SK-N-SH (cell line): ENCODE results near the gene FBXL2.

Experiments used
- CHD2 ChIP-seq: fragments of 150-350 bp; IDR thresholded peaks from 2 replicates; pipeline ENCODE4 v1.6.1; 2018; ENCODE audit warnings: low read length; ENCODE audit not compliant: partially characterized antibody
- EP300 ChIP-seq, 2 experiments: IDR thresholded peaks; 2 replicates each; pipeline versions ENCODE4 v1.4.0 to v1.6.1; 2012; ENCODE audit warnings: borderline replicate concordance in 1 of 2, low read depth in 1 of 2, low read length in 1 of 2
- EZH2phosphoT487 ChIP-seq: fragments of 200-600 bp; sonication (generic); IDR thresholded peaks from 2 replicates; pipeline ENCODE4 v1.6.1; 2017; ENCODE audit warnings: low read depth, mixed run types, mild to moderate bottlenecking, antibody characterized with exemption, moderate library complexity, borderline replicate concordance
- GATA2 ChIP-seq: sonication (generic); formaldehyde crosslinking; IDR thresholded peaks from 2 replicates; pipeline ENCODE4 v1.5.0; 2020; ENCODE audit warnings: mild to moderate bottlenecking, missing genetic modification reagents
- MXI1 ChIP-seq: IDR thresholded peaks from 2 replicates; pipeline ENCODE4 v1.6.1; 2012; ENCODE audit warnings: mild to moderate bottlenecking, low read depth, low read length, improper control_type of control experiment
- POLR2AphosphoS5 ChIP-seq: IDR thresholded peaks from 2 replicates; pipeline ENCODE4 v1.6.1; 2012; ENCODE audit warnings: low read depth, low read length
- RAD21 ChIP-seq: IDR thresholded peaks from 2 replicates; pipeline ENCODE4 v1.6.1; 2012; ENCODE audit warnings: mild to moderate bottlenecking, low read length
- SIN3A ChIP-seq: IDR thresholded peaks from 2 replicates; pipeline ENCODE4 v1.6.1; 2012; ENCODE audit warnings: low read depth, mild to moderate bottlenecking, low read length, moderate library complexity, borderline replicate concordance
- TAF1 ChIP-seq: IDR thresholded peaks from 2 replicates; pipeline ENCODE4 v1.6.1; 2012; ENCODE audit warnings: low read depth, mild to moderate bottlenecking, low read length, moderate library complexity, borderline replicate concordance
- USF1 ChIP-seq: IDR thresholded peaks from 2 replicates; pipeline ENCODE4 v1.4.0; 2012; ENCODE audit warnings: low read depth, borderline replicate concordance
- TF ChIP-seq, protein P1 (sequence below): fragments of 200-600 bp; sonication (generic); IDR thresholded peaks from 2 replicates; pipeline ENCODE4 v1.6.1; 2017; ENCODE audit warnings: antibody characterized with exemption, mild to moderate bottlenecking, moderate library complexity
- TF ChIP-seq, protein P2 (sequence below): IDR thresholded peaks from 2 replicates; pipeline ENCODE4 v1.4.0; 2012; ENCODE audit warnings: low read depth

GRCh38 chr3:33430571-33430970, 153.3 kb downstream of the FBXL2 start:
- TF ChIP-seq, protein P1, sequence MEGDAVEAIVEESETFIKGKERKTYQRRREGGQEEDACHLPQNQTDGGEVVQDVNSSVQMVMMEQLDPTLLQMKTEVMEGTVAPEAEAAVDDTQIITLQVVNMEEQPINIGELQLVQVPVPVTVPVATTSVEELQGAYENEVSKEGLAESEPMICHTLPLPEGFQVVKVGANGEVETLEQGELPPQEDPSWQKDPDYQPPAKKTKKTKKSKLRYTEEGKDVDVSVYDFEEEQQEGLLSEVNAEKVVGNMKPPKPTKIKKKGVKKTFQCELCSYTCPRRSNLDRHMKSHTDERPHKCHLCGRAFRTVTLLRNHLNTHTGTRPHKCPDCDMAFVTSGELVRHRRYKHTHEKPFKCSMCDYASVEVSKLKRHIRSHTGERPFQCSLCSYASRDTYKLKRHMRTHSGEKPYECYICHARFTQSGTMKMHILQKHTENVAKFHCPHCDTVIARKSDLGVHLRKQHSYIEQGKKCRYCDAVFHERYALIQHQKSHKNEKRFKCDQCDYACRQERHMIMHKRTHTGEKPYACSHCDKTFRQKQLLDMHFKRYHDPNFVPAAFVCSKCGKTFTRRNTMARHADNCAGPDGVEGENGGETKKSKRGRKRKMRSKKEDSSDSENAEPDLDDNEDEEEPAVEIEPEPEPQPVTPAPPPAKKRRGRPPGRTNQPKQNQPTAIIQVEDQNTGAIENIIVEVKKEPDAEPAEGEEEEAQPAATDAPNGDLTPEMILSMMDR: no peak
- TF ChIP-seq TAF1 (no peak), RAD21 (no peak), EZH2phosphoT487 (no peak), SIN3A (no peak), MXI1 (no peak), CHD2 (no peak), EP300 (IDR thresholded peaks at IDR 0.05; ENCODE audit: borderline replicate concordance in 1 of 2, low read depth in 1 of 2, low read length in 1 of 2) (no peak), POLR2AphosphoS5 (no peak), GATA2 (CRISPR knock-in tag) (no peak), USF1 (no peak)
- TF ChIP-seq, protein P2, sequence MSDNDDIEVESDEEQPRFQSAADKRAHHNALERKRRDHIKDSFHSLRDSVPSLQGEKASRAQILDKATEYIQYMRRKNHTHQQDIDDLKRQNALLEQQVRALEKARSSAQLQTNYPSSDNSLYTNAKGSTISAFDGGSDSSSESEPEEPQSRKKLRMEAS: no peak
